HEK293 (cell line): ENCODE measurements around the gene ITGB1BP1.
A peak's percentile ranks its signal among the peaks of the same experiment; 100 is the strongest.

Source experiments
- BCL11B ChIP-seq: fragments of 450-650 bp; formaldehyde crosslinking; IDR thresholded peaks from 2 replicates; pipeline ENCODE4 v1.5.1; 2016; ENCODE audit warnings: low read depth, missing biosample characterization, missing genetic modification characterization
- GLI2 ChIP-seq: fragments of 450-650 bp; formaldehyde crosslinking; IDR thresholded peaks from 2 replicates; pipeline ENCODE4; 2017; ENCODE audit warnings: missing biosample characterization, missing genetic modification characterization, low read depth, borderline replicate concordance
- HIC1 ChIP-seq: fragments of 450-650 bp; formaldehyde crosslinking; IDR thresholded peaks from 2 replicates; pipeline ENCODE4 v1.5.1; 2016; ENCODE audit warnings: missing biosample characterization, missing genetic modification characterization
- KLF1 ChIP-seq: fragments of 450-650 bp; formaldehyde crosslinking; IDR thresholded peaks from 2 replicates; pipeline ENCODE4 v1.5.1; 2016; ENCODE audit warnings: missing biosample characterization, missing genetic modification characterization
- KLF10 ChIP-seq: fragments of 450-650 bp; IDR thresholded peaks from 2 replicates; pipeline ENCODE4 v1.5.1; 2018; ENCODE audit warnings: missing biosample characterization, mild to moderate bottlenecking, missing genetic modification characterization
- KLF16 ChIP-seq: fragments of 450-650 bp; formaldehyde crosslinking; IDR thresholded peaks from 2 replicates; pipeline ENCODE4 v1.5.1; 2017; ENCODE audit warnings: missing biosample characterization, missing genetic modification characterization
- REPIN1 ChIP-seq: fragments of 450-650 bp; formaldehyde crosslinking; IDR thresholded peaks from 2 replicates; pipeline ENCODE4 v1.5.1; 2017; ENCODE audit warnings: missing biosample characterization, missing genetic modification characterization, low read depth
- ZBTB11 ChIP-seq: fragments of 450-650 bp; formaldehyde crosslinking; conservative IDR thresholded peaks from 2 replicates; pipeline ENCODE4 v1.5.1; 2016; ENCODE audit warnings: low read depth, missing biosample characterization, missing genetic modification characterization
- ZNF10 ChIP-seq: fragments of 450-650 bp; formaldehyde crosslinking; IDR thresholded peaks from 2 replicates; pipeline ENCODE4 v1.5.1; 2017; ENCODE audit warnings: missing biosample characterization, missing genetic modification characterization
- ZNF112 ChIP-seq: fragments of 450-650 bp; formaldehyde crosslinking; IDR thresholded peaks from 2 replicates; pipeline ENCODE4 v1.5.0; 2017; ENCODE audit warnings: missing biosample characterization, missing genetic modification characterization
- ZNF148 ChIP-seq: fragments of 450-650 bp; formaldehyde crosslinking; IDR thresholded peaks from 2 replicates; pipeline ENCODE4 v1.5.0; 2017; ENCODE audit warnings: missing biosample characterization, missing genetic modification characterization, borderline replicate concordance
- ZNF18 ChIP-seq: fragments of 450-650 bp; formaldehyde crosslinking; IDR thresholded peaks from 2 replicates; pipeline ENCODE4 v1.5.1; 2016; ENCODE audit warnings: missing biosample characterization, missing genetic modification characterization
- ZNF211 ChIP-seq: fragments of 450-650 bp; formaldehyde crosslinking; IDR thresholded peaks from 2 replicates; pipeline ENCODE4 v1.5.1; 2016; ENCODE audit warnings: low read depth, missing biosample characterization, missing genetic modification characterization
- ZNF23 ChIP-seq: fragments of 450-650 bp; formaldehyde crosslinking; IDR thresholded peaks from 2 replicates; pipeline ENCODE4 v1.5.1; 2016; ENCODE audit warnings: missing biosample characterization, missing genetic modification characterization, borderline replicate concordance
- ZNF248 ChIP-seq: fragments of 450-650 bp; formaldehyde crosslinking; IDR thresholded peaks from 2 replicates; pipeline ENCODE4 v1.5.1; 2017; ENCODE audit warnings: missing biosample characterization, missing genetic modification characterization
- ZNF354C ChIP-seq: fragments of 450-650 bp; formaldehyde crosslinking; IDR thresholded peaks from 2 replicates; pipeline ENCODE4 v1.5.1; 2016; ENCODE audit warnings: missing biosample characterization, missing genetic modification characterization, low read depth, borderline replicate concordance
- ZNF510 ChIP-seq: fragments of 450-650 bp; formaldehyde crosslinking; IDR thresholded peaks from 2 replicates; pipeline ENCODE4 v1.5.1; 2018; ENCODE audit warnings: mild to moderate bottlenecking, missing genetic modification characterization, missing biosample characterization; ENCODE audit not compliant: insufficient replicate concordance
- ZNF518A ChIP-seq: fragments of 450-650 bp; formaldehyde crosslinking; conservative IDR thresholded peaks from 2 replicates; pipeline ENCODE4 v1.5.1; 2016; ENCODE audit warnings: low read depth, missing biosample characterization, missing genetic modification characterization
- ZNF626 ChIP-seq: fragments of 450-650 bp; sonication (Bioruptor Pico); formaldehyde crosslinking; IDR thresholded peaks from 2 replicates; pipeline ENCODE4 v1.5.1; 2018; ENCODE audit warnings: missing biosample characterization, missing genetic modification characterization, inconsistent platforms
- ZNF664 ChIP-seq: fragments of 450-650 bp; formaldehyde crosslinking; IDR thresholded peaks from 2 replicates; pipeline ENCODE4 v1.5.1; 2016; ENCODE audit warnings: missing biosample characterization, missing genetic modification characterization
- ZNF701 ChIP-seq: fragments of 450-650 bp; formaldehyde crosslinking; IDR thresholded peaks from 2 replicates; pipeline ENCODE4 v1.5.1; 2016; ENCODE audit warnings: missing biosample characterization, missing genetic modification characterization
- ZSCAN23 ChIP-seq: fragments of 450-650 bp; formaldehyde crosslinking; IDR thresholded peaks from 2 replicates; pipeline ENCODE4 v1.5.1; 2016; ENCODE audit warnings: missing biosample characterization, missing genetic modification characterization
- ZXDB ChIP-seq: fragments of 450-650 bp; formaldehyde crosslinking; IDR thresholded peaks from 2 replicates; pipeline ENCODE4 v1.5.1; 2016; ENCODE audit warnings: missing biosample characterization, missing genetic modification characterization

The ITGB1BP1 gene

GRCh38 chr2:9423100-9423921 is at the start of gene ITGB1BP1, which contains the start of gene CPSF3 (continued):
- TF ChIP-seq ZNF664 (tag by site-specific recombination) (no peak), ZNF112 (tag by site-specific recombination) (no peak), ZNF510 (no peak), ZSCAN23 (tag by site-specific recombination) (no peak), ZNF148 (no peak), GLI2 (no peak), ZNF354C (no peak), KLF16 (tag by site-specific recombination) (peak; percentile 94), ZNF211 (tag by site-specific recombination) (no peak), ZNF248 (no peak), ZNF626 (tag by site-specific recombination) (no peak), ZNF10 (tag by site-specific recombination) (no peak), REPIN1 (no peak), ZBTB11 (tag by site-specific recombination) (peak; percentile 97), ZXDB (tag by site-specific recombination) (peak; percentile 78), KLF1 (tag by site-specific recombination) (peak; percentile 90), ZNF23 (tag by site-specific recombination) (no peak), HIC1 (tag by site-specific recombination) (no peak), BCL11B (tag by site-specific recombination) (no peak), KLF10 (peak; percentile 97), ZNF518A (tag by site-specific recombination) (0 out of 2 replicates have a peak, but pooled peaks have one; percentile 16), ZNF701 (no peak), ZNF18 (no peak)
